Measurements from ENCODE around the gene DLG2. TPM values are rescaled to one million over a fixed set of nuclear protein-coding genes. Genes with fewer than 3 reads are reported as not detected.

Gene DLG2
- total RNA-seq, 2 experiments from 2014 or later = 0.85 to 1.1 TPM

DNA sequence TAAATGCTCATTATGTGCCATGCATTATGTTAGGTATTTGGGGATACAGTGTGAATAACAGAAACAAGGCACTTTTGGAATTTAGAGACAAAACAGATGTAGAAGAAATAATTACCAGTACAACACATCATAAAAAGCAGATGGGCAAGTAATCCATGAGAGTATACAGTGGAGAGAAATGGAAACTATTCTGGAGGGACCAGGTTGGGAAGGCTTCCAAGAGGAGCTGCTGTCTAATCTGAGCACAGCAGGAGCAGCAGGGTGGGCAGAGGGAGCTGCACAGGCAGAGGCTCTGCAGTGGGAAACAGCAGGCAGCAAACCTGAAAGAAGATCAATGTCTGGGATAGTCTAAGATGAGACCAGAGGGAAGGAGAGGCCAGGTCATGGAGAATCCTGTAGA, 2072.3 kb downstream of the DLG2 start:
- H3K4me1 Mint-ChIP-seq = no peaks in the 10 kb centered on the region
- no peaks in the 10 kb centered on the region for H3K36me3 Mint-ChIP-seq (ENCODE audit: low read depth)
- ChIA-PET POLR2A (no interaction called here), CTCF (no interaction called here)
- no peak overlapping the region for H3K27ac Mint-ChIP-seq
- no peak for DNase-seq
- no peak overlapping the region for H3K4me3 Mint-ChIP-seq
- H3K9me3 Mint-ChIP-seq = no peaks in the 10 kb centered on the region
- H3K27me3 Mint-ChIP-seq = no peaks in the 10 kb centered on the region

DNA sequence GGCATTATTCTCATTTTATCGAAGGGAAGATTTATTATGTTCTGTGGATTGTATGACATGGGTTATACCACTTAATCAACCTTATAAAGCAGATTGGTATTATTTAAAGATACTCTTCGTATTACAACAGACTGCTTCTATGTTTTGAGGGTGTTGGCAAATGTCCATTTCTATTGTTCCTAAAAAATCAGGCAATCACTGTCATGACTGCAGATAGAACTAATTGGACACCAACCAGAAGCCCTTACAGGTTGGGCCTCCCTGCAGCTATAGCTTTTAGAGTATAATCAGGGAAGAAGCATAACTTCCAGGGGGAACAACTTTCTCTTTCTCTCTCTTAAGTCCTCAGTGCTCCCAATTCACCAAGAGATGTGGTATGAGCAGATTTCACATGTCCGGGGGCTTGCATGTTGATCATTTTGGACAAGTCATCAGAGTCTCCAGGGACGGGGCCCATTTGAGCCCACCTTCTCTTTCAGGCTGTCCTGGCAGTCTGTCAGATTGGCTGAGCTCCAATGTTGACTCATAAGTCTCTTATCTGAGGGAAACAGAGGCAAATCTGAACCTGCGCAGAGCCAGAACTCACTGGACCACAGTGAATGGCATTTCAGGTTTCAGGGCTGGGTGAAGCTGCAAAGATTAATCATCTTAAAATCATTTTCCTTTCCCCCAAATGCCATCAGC, 2077.0 kb downstream of the DLG2 start:
- H3K9me3 Mint-ChIP-seq = no peaks in the 10 kb centered on the region
- no peaks in the 10 kb centered on the region for H3K4me1 Mint-ChIP-seq
- no peaks in the 10 kb centered on the region for H3K36me3 Mint-ChIP-seq (ENCODE audit: low read depth)
- POLR2A ChIA-PET = no interaction called here
- peaks cover 3% of the 10 kb centered on the region for H3K27me3 Mint-ChIP-seq
- CTCF ChIA-PET = interaction anchor here (0.5 kb wide), 1 partner anchor 236 kb away, joined by 3 read pairs; no protein-coding TSS in a partner anchor
- H3K27ac Mint-ChIP-seq = no peak overlapping the region
- no peak for DNase-seq
- no peak overlapping the region for H3K4me3 Mint-ChIP-seq

GRCh38 chr11:83546368-83546767, 2080.8 kb downstream of the DLG2 start:
- POLR2A ChIA-PET = no interaction called here
- Mint-ChIP-seq H3K27me3 (peaks cover 3% of the 10 kb centered on the region), H3K27ac (no peak overlapping the region), H3K9me3 (no peaks in the 10 kb centered on the region), H3K36me3 (ENCODE audit: low read depth) (no peaks in the 10 kb centered on the region), H3K4me1 (no peaks in the 10 kb centered on the region), H3K4me3 (no peak overlapping the region)
- CTCF ChIA-PET = no interaction called here
- no peak for DNase-seq

DNA sequence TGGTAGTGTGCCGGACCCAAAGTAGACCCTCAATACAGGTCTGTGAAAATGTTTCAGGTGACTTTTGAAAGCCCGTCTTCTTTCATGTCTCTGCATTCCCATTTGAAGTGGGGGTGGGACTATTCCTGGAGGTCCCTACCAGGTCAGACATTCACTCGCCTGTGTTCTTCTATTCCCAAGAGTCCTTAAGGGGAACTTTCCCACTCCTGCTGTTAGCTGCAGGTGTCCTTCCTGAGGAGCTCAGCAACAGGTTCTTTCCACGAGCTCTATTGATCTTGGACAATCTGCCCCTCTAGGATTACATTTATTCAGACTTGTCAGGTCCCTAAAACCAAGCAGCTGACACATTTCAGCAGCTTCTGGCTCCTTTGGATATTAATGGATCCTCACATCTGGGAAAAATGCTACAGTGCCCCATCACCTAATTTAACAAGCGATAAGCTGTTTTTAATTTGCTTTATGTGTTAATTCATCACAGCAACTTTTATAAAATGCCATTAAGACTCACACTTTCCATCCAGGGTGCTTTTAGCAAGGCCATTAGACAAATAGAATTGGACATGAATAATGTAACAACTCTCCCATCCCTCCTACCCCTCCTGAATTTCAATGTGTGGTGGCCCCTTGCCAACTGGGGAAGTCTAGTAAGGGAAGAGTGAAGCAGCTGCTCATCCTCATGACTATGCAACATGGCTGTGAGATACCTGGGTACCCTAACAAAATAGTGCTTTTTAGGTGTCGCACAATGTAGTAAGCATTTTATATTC, 2081.5 kb downstream of the DLG2 start:
- Mint-ChIP-seq H3K27ac (no peak overlapping the region), H3K4me3 (no peak overlapping the region), H3K36me3 (ENCODE audit: low read depth) (no peaks in the 10 kb centered on the region), H3K9me3 (no peaks in the 10 kb centered on the region), H3K4me1 (no peaks in the 10 kb centered on the region), H3K27me3 (peaks cover 3% of the 10 kb centered on the region)
- ChIA-PET POLR2A (interaction anchor here (0.6 kb wide), 1 partner anchor 121 kb away, joined by 4 read pairs; no protein-coding TSS in a partner anchor), CTCF (no interaction called here)
- DNase-seq = no peak

- Mint-ChIP-seq H3K27me3 (peaks cover 3% of the 10 kb centered on the region), H3K27ac (no peak overlapping the region), H3K4me1 (no peaks in the 10 kb centered on the region), H3K4me3 (no peak overlapping the region), H3K9me3 (no peaks in the 10 kb centered on the region), H3K36me3 (ENCODE audit: low read depth) (no peaks in the 10 kb centered on the region)
- CTCF ChIA-PET = no interaction called here
- no peak for DNase-seq
- POLR2A ChIA-PET = no interaction called here
These were observed 2082.3 kb downstream of the DLG2 start for GRCh38 chr11:83544846-83545245.

GRCh38 chr11:83543706-83544439, 2083.3 kb downstream of the DLG2 start:
- DNase-seq = no peak
- ChIA-PET POLR2A (no interaction called here), CTCF (no interaction called here)
- Mint-ChIP-seq H3K4me1 (no peaks in the 10 kb centered on the region), H3K9me3 (no peaks in the 10 kb centered on the region), H3K27ac (no peak overlapping the region), H3K36me3 (ENCODE audit: low read depth) (no peaks in the 10 kb centered on the region), H3K27me3 (peaks cover 3% of the 10 kb centered on the region), H3K4me3 (no peak overlapping the region)

DNA sequence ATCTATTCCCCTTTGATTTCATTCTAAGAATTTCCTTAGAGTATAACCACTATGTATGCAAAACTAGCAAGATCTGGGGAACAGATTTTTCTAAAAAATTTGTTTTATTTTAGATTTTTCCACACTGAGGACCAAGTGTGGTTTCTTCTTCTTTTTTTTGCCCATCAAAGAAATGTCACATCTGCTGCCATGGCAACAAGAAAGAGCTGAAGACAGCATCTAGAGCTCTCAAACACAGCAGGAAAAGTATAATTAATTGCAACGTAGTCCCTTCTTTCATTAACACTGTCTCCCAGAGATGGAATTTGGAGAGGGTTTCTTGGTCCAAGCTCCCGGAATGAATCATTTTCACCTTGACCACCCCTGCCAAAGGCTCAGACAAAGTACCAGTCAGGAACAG, 2084.3 kb downstream of the DLG2 start:
- no peak overlapping the region for H3K27ac Mint-ChIP-seq
- CTCF ChIA-PET = no interaction called here
- H3K4me3 Mint-ChIP-seq = no peak overlapping the region
- H3K9me3 Mint-ChIP-seq = no peaks in the 10 kb centered on the region
- no peaks in the 10 kb centered on the region for H3K27me3 Mint-ChIP-seq
- H3K4me1 Mint-ChIP-seq = no peaks in the 10 kb centered on the region
- DNase-seq = no peak
- POLR2A ChIA-PET = no interaction called here
- H3K36me3 Mint-ChIP-seq (ENCODE audit: low read depth) = no peaks in the 10 kb centered on the region

GRCh38 chr11:83540728-83541127, 2086.4 kb downstream of the DLG2 start:
- Mint-ChIP-seq H3K4me3 (no peak overlapping the region), H3K27ac (no peak overlapping the region), H3K4me1 (no peaks in the 10 kb centered on the region), H3K27me3 (no peaks in the 10 kb centered on the region), H3K36me3 (ENCODE audit: low read depth) (no peaks in the 10 kb centered on the region), H3K9me3 (no peaks in the 10 kb centered on the region)
- POLR2A ChIA-PET = no interaction called here
- CTCF ChIA-PET = no interaction called here
- no peak for DNase-seq

- Mint-ChIP-seq H3K4me3 (no peak overlapping the region), H3K9me3 (no peaks in the 10 kb centered on the region), H3K4me1 (no peaks in the 10 kb centered on the region), H3K27me3 (no peaks in the 10 kb centered on the region), H3K36me3 (ENCODE audit: low read depth) (no peaks in the 10 kb centered on the region), H3K27ac (no peak overlapping the region)
- CTCF ChIA-PET = interaction anchor here (1.0 kb wide), 1 partner anchor 18 kb away, joined by 4 read pairs; no protein-coding TSS in a partner anchor
- DNase-seq = no peak
- POLR2A ChIA-PET = no interaction called here
These were observed 2086.9 kb downstream of the DLG2 start for GRCh38 chr11:83540112-83540675.

GRCh38 chr11:83538286-83538685, 2088.9 kb downstream of the DLG2 start:
- H3K4me1 Mint-ChIP-seq = no peaks in the 10 kb centered on the region
- H3K27me3 Mint-ChIP-seq = peaks cover 2% of the 10 kb centered on the region
- POLR2A ChIA-PET = no interaction called here
- DNase-seq = no peak
- no peaks in the 10 kb centered on the region for H3K9me3 Mint-ChIP-seq
- H3K36me3 Mint-ChIP-seq (ENCODE audit: low read depth) = no peaks in the 10 kb centered on the region
- no peak overlapping the region for H3K4me3 Mint-ChIP-seq
- CTCF ChIA-PET = no interaction called here
- no peak overlapping the region for H3K27ac Mint-ChIP-seq

DNA sequence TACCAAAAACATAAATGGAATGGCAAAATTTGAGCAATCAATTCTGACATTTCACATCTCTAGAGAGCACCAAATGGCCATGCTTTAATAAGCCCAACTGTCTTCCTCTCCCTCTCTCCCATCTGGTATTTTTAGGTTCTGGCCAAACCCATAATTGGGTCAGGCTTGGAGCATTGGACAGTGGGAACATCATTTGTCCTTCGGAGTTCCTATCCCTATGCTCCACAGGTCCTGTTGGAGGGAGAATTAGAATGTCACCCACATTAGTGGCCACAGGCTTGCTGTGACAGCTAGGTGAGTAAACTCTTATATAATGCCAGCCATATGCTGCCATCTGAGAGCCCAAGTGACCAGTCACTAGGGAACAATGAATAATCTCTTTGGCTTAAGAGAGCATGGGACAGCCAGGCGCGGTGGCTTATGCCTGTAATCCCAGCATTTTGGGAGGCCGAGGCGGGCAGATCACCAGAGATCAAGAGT, 2090.0 kb downstream of the DLG2 start:
- DNase-seq = no peak
- no peaks in the 10 kb centered on the region for H3K9me3 Mint-ChIP-seq
- peaks cover 2% of the 10 kb centered on the region for H3K27me3 Mint-ChIP-seq
- H3K4me3 Mint-ChIP-seq = no peak overlapping the region
- H3K36me3 Mint-ChIP-seq (ENCODE audit: low read depth) = no peaks in the 10 kb centered on the region
- H3K27ac Mint-ChIP-seq = no peak overlapping the region
- no peaks in the 10 kb centered on the region for H3K4me1 Mint-ChIP-seq
- CTCF ChIA-PET = no interaction called here
- POLR2A ChIA-PET = no interaction called here

GRCh38 chr11:83533166-83533565, 2094.0 kb downstream of the DLG2 start:
- Mint-ChIP-seq H3K4me3 (no peak overlapping the region), H3K4me1 (no peaks in the 10 kb centered on the region), H3K9me3 (no peaks in the 10 kb centered on the region), H3K27me3 (peaks cover 2% of the 10 kb centered on the region), H3K36me3 (ENCODE audit: low read depth) (no peaks in the 10 kb centered on the region), H3K27ac (no peak overlapping the region)
- DNase-seq = no peak
- POLR2A ChIA-PET = no interaction called here
- CTCF ChIA-PET = interaction anchor here (1.0 kb wide), 1 partner anchor 15 kb away, joined by 3 read pairs; no protein-coding TSS in a partner anchor

GRCh38 chr11:83528877-83529276, 2098.3 kb downstream of the DLG2 start:
- Mint-ChIP-seq H3K36me3 (ENCODE audit: low read depth) (no peaks in the 10 kb centered on the region), H3K4me3 (no peak overlapping the region), H3K9me3 (no peaks in the 10 kb centered on the region), H3K27ac (no peak overlapping the region), H3K27me3 (peaks cover 6% of the 10 kb centered on the region), H3K4me1 (no peaks in the 10 kb centered on the region)
- ChIA-PET CTCF (no interaction called here), POLR2A (no interaction called here)
- DNase-seq = no peak
